K562 (cell line): ENCODE results near the gene BHLHE23. TPM values are rescaled to one million over a fixed set of nuclear protein-coding genes. Genes with fewer than 3 reads are reported as not detected.

Source experiments
- ATAC-seq: fragments of 200-7000 bp; cut with Tn5 transposase; 3 replicates; pipeline ENCODE4 v1.9.1; 2020; ENCODE audit warnings: moderate library complexity
- BruUV-seq: library from RNA; stranded (reverse); fragments of 400-500 nt; replicated peaks from 2 replicates; lab custom pipeline; 2021; lab: Mats Ljungman, UMichigan
- CTCF ChIA-PET: fragments of 300-600 bp; formaldehyde crosslinking; extraction: SDS; loops from one replicate; lab custom pipeline; 2021; ENCODE audit warnings: low intra/inter-chr PET ratio; lab: Yijun Ruan, JAX
- POLR2A ChIA-PET: fragments of 300-600, 350-650 bp; sonication (Branson Sonifier 250); formaldehyde crosslinking; extraction: SDS; loops from one replicate; lab custom pipeline; 2021; ENCODE audit warnings: antibody characterized with exemption, inconsistent platforms; lab: Yijun Ruan, JAX
- DNase-seq, 4 experiments: peaks; one replicate each; pipeline versions ENCODE4 v3.0.0 to v3.0.0-alpha.2; 2011 to 2018; ENCODE audit warnings: low spot score in 3 of 4, mixed read lengths in 3 of 4; ENCODE audit errors: extremely low read depth in 1 of 4
- FAIRE-seq: peaks from 2 replicates; lab custom pipeline; 2011; peaks lifted over from hg19 to GRCh38; lab: Jason Lieb, UNC
- H2AFZ ChIP-seq: 2 replicates; pipeline ENCODE4 v1.6.0; 2011; ENCODE audit warnings: low read depth, low read length, control low read depth, inconsistent platforms
- H3K27ac ChIP-seq: fragments of 200-600 bp; 3 replicates; pipeline ENCODE4 v1.8.0; 2011; ENCODE audit warnings: low read depth, mild to moderate bottlenecking, control low read depth, inconsistent platforms, low read length, moderate library complexity, mixed read lengths; ENCODE audit errors: extremely low read depth
- H3K27me3 ChIP-seq, 2 experiments: fragments of 300-600 bp in 1 of 2; 2 replicates in 1 of 2; 3 replicates in 1 of 2; pipeline versions ENCODE4 v1.6.0 to v1.8.0; 2011; ENCODE audit warnings: inconsistent platforms in 2 of 2, low read length in 2 of 2, mild to moderate bottlenecking in 1 of 2, mixed read lengths in 1 of 2, moderate library complexity in 1 of 2; ENCODE audit not compliant: control insufficient read depth in 2 of 2, insufficient read depth in 2 of 2
- H3K36me3 ChIP-seq: fragments of 300-600 bp; 3 replicates; pipeline ENCODE4 v1.8.0; 2011; ENCODE audit warnings: mild to moderate bottlenecking, low read length, inconsistent platforms; ENCODE audit not compliant: control insufficient read depth, insufficient read depth
- H3K4me1 ChIP-seq, 2 experiments: fragments of 200-600 bp in 1 of 2; replicated peaks in 1 of 2; 2 replicates in 1 of 2; 3 replicates in 1 of 2; pipeline versions ENCODE4 v1.5.1 to v1.8.0; 2011; ENCODE audit warnings: inconsistent platforms in 2 of 2, low read length in 2 of 2, mild to moderate bottlenecking in 1 of 2, mixed read lengths in 1 of 2, moderate library complexity in 1 of 2; ENCODE audit not compliant: control insufficient read depth in 2 of 2, insufficient read depth in 2 of 2
- H3K4me2 ChIP-seq: 2 replicates; pipeline ENCODE4 v1.6.1; 2011; ENCODE audit warnings: low read length, control low read depth, inconsistent platforms, mixed read lengths; ENCODE audit not compliant: insufficient read depth
- H3K4me3 ChIP-seq: fragments of 200-600 bp; sonication (generic), shearing (Covaris generic); 2 replicates; pipeline ENCODE4 v1.5.1; 2016; ENCODE audit warnings: control low read depth, inconsistent platforms
- H3K79me2 ChIP-seq: fragments of 200-600 bp; 3 replicates; pipeline ENCODE4 v1.8.0; 2011; ENCODE audit warnings: low read length, inconsistent platforms; ENCODE audit not compliant: control insufficient read depth, insufficient read depth
- H3K9ac ChIP-seq, 2 experiments: 2 replicates each; pipeline versions ENCODE4 v1.6.0 to v1.6.1; 2011; ENCODE audit warnings: low read depth in 2 of 2, low read length in 2 of 2, control low read depth in 1 of 2, inconsistent platforms in 1 of 2, mild to moderate bottlenecking in 1 of 2, mixed read lengths in 1 of 2; ENCODE audit not compliant: insufficient read depth in 1 of 2
- H3K9me1 ChIP-seq: one replicate; pipeline ENCODE4 v1.6.0; 2011; ENCODE audit warnings: inconsistent platforms, mild to moderate bottlenecking, low read length, moderate library complexity; ENCODE audit not compliant: control insufficient read depth, insufficient read depth
- H3K9me3 ChIP-seq: replicated peaks from 2 replicates; pipeline ENCODE4 v1.5.1; 2011; ENCODE audit warnings: low read depth, low read length, inconsistent platforms; ENCODE audit not compliant: control insufficient read depth, insufficient read depth
- H4K20me1 ChIP-seq: replicated peaks from 2 replicates; pipeline ENCODE4 v1.6.1; 2011; ENCODE audit warnings: low read length, inconsistent platforms, mixed read lengths; ENCODE audit not compliant: control insufficient read depth, insufficient read depth
- FOXP1 ChIP-seq: sonication (generic); formaldehyde crosslinking; IDR thresholded peaks from 2 replicates; pipeline ENCODE4 v1.8.0; 2022; ENCODE audit warnings: mild to moderate bottlenecking, missing genetic modification reagents
- HDAC3 ChIP-seq: fragments of 450-650 bp; IDR thresholded peaks from 2 replicates; pipeline ENCODE4 v1.6.1; 2018; ENCODE audit warnings: borderline replicate concordance, mild to moderate bottlenecking, moderate library complexity; ENCODE audit not compliant: partially characterized antibody
- HOMEZ ChIP-seq: fragments of 250-450 bp; sonication (Bioruptor Pico); IDR thresholded peaks from 2 replicates; pipeline ENCODE4 v1.4.0; 2020; ENCODE audit warnings: mild to moderate bottlenecking, moderate library complexity
- IFI16 ChIP-seq: fragments of 250-450 bp; sonication (Bioruptor Pico); IDR thresholded peaks from 2 replicates; pipeline ENCODE4 v2.1.2; 2022; ENCODE audit warnings: mild to moderate bottlenecking, inconsistent platforms
- IRF2 ChIP-seq: sonication (generic); formaldehyde crosslinking; IDR thresholded peaks from 2 replicates; pipeline ENCODE4 v1.8.1; 2022; ENCODE audit warnings: mild to moderate bottlenecking, missing genetic modification reagents
- MXI1 ChIP-seq: IDR thresholded peaks from 2 replicates; pipeline ENCODE4 v1.6.1; 2011; ENCODE audit warnings: low read depth, mild to moderate bottlenecking, improper control_type of control experiment, low read length
- PCBP2 ChIP-seq: fragments of 200-400 bp; formaldehyde crosslinking; IDR thresholded peaks from 2 replicates; pipeline ENCODE4 v1.6.1; 2018; ENCODE audit warnings: low read length, low read depth, mild to moderate bottlenecking, moderate library complexity; ENCODE audit not compliant: poor library complexity, severe bottlenecking
- POLR2B ChIP-seq: fragments of 450-650 bp; IDR thresholded peaks from 2 replicates; pipeline ENCODE4 v1.6.1; 2018; ENCODE audit warnings: low read depth; ENCODE audit not compliant: partially characterized antibody
- TEAD2 ChIP-seq: fragments of 450-650 bp; IDR thresholded peaks from 2 replicates; pipeline ENCODE4 v1.6.1; 2016; ENCODE audit warnings: missing genetic modification characterization, control low read depth, missing compliant biosample characterization
- THRAP3 ChIP-seq: fragments of 450-650 bp; IDR thresholded peaks from 2 replicates; pipeline ENCODE4 v1.6.1; 2016; ENCODE audit warnings: mild to moderate bottlenecking, inconsistent platforms, borderline replicate concordance
- ZNF274 ChIP-seq: IDR thresholded peaks from 2 replicates; pipeline ENCODE4 v1.6.1; 2011; ENCODE audit warnings: low read depth, mild to moderate bottlenecking, low read length, moderate library complexity, borderline replicate concordance
- ZNF780A ChIP-seq: fragments of 250-450 bp; sonication (Bioruptor Pico); IDR thresholded peaks from 2 replicates; pipeline ENCODE4 v1.5.0; 2021; ENCODE audit warnings: mild to moderate bottlenecking
- WGBS: fragments of 100-300 bp; shearing (Covaris generic); methylation state at CpG from one replicate; pipeline ENCODE4 v1.1.6; 2016; ENCODE audit warnings: low coverage, mixed read lengths; ENCODE audit not compliant: insufficient coverage; ENCODE audit errors: missing lambda C conversion rate; 5-methylcytosine and 5-hydroxymethylcytosine counted together
- in situ Hi-C: fragments of 300-500 bp; cut with MboI; formaldehyde crosslinking; loops from 4 replicates; pipeline ENCODE4 v1.15.0; 2018; ENCODE audit warnings: inconsistent platforms, mixed read lengths
- intact Hi-C: fragments of 100-400 bp; cut with micrococcal nuclease; formaldehyde crosslinking; loops from 2 replicates; pipeline ENCODE4 v1.14.2; 2022
- polyA plus RNA-seq, 8 experiments: library from polyadenylated mRNA; depleted of rRNA in 4 of 8; stranded (reverse) in 5 of 8; unstranded in 3 of 8; fragments of >200 nt; fragmentation: Nextera tagmentation in 2 of 8; fragmentation: Illumina TruSeq in 1 of 8; extraction: Ambion mirVana in 2 of 8; extraction: Trizol in 1 of 8; gene quantifications; 2 replicates each; pipeline versions ENCODE4 v1.2.1 to v1.2.3, GENCODE V29; 2011 to 2014; ENCODE audit warnings: inconsistent platforms in 1 of 8, missing spikeins in 1 of 8
- total RNA-seq, 7 experiments: library from RNA; depleted of rRNA in 6 of 7; stranded (reverse); fragments of >200 nt in 6 of 7; fragmentation: Illumina TruSeq in 2 of 7; extraction: Trizol in 2 of 7; gene quantifications; 2 replicates each; pipeline versions ENCODE4 v1.2.1 to v1.2.3, GENCODE V29; 2011 to 2021; ENCODE audit warnings: low replicate concordance in 1 of 7

BHLHE23 gene
- total and polyA plus RNA-seq, 9 of the 15 experiments (the other 6 are each of a cell fraction or from before 2014, with no cell fraction given): not detected

GRCh38 chr20:63004607-63005364, 2.0 kb downstream of the BHLHE23 start:
- ChIA-PET CTCF (no interaction called here), POLR2A (interaction anchor here (0.7 to 1.1 kb wide), 2 partner anchors 23 to 34 kb away, joined by 3 to 5 read pairs; no protein-coding TSS in a partner anchor)
- no peak overlapping the region for H3K4me3 ChIP-seq
- TF ChIP-seq FOXP1 (no peak), TEAD2 (no peak), ZNF780A (CRISPR knock-in tag) (no peak), IFI16 (no peak)
- H3K4me1 ChIP-seq: peaks cover 0 to 30% of the 10 kb centered on the region in 2 experiments; a peak in 2 of 5 replicates
- no peak overlapping the region for H3K27ac ChIP-seq
- no peaks in the 10 kb centered on the region for H3K9me1 ChIP-seq
- H3K9ac ChIP-seq: no peak overlapping the region
- H2AFZ ChIP-seq: no peak overlapping the region
- in situ Hi-C loops: no loop called here
- ATAC-seq (no peak), FAIRE-seq (no peak), DNase-seq (no peak)
- intact Hi-C loops: loop anchor here (5.0 kb wide), 1 partner anchor 102 kb away; no protein-coding TSS in a partner anchor
- peaks cover 4% of the 10 kb centered on the region for H4K20me1 ChIP-seq
- no peak overlapping the region for H3K4me2 ChIP-seq
- H3K36me3 ChIP-seq: no peaks in the 10 kb centered on the region
- no peaks in the 10 kb centered on the region for H3K79me2 ChIP-seq
- H3K27me3 ChIP-seq: peaks cover 31 to 65% of the 10 kb centered on the region in 2 experiments
- 23% methylated on average over 21 of the region's 53 CpGs for WGBS
- no peaks in the 10 kb centered on the region for H3K9me3 ChIP-seq
- no TSS peak for BruUV-seq

GRCh38 chr20:63003546-63003945, 3.2 kb downstream of the BHLHE23 start:
- H3K79me2 ChIP-seq: no peaks in the 10 kb centered on the region
- H3K9me3 ChIP-seq: no peaks in the 10 kb centered on the region
- no peaks in the 10 kb centered on the region for H3K9me1 ChIP-seq
- FAIRE-seq: no peak
- H3K4me2 ChIP-seq: no peak overlapping the region
- POLR2A ChIA-PET: interaction anchor here (0.7 kb wide), 1 partner anchor 780 kb away, joined by 3 read pairs; no protein-coding TSS in a partner anchor
- 3% methylated on average over 13 of the region's 13 CpGs for WGBS
- in situ Hi-C loops: no loop called here
- no TSS peak for BruUV-seq
- no peak overlapping the region for H2AFZ ChIP-seq
- no peak for ATAC-seq
- H3K27ac ChIP-seq: no peak overlapping the region
- H3K4me3 ChIP-seq: no peak overlapping the region
- DNase-seq: no peak
- peaks cover 0 to 18% of the 10 kb centered on the region in 2 experiments; a peak in 2 of 5 replicates for H3K4me1 ChIP-seq
- H4K20me1 ChIP-seq: peaks cover 16% of the 10 kb centered on the region
- intact Hi-C loops: no loop called here
- H3K9ac ChIP-seq: no peak overlapping the region; a peak in 1 of 4 replicates
- H3K27me3 ChIP-seq: peaks cover 37 to 68% of the 10 kb centered on the region in 2 experiments
- CTCF ChIA-PET: no interaction called here
- H3K36me3 ChIP-seq: no peaks in the 10 kb centered on the region
- TF ChIP-seq HOMEZ (CRISPR knock-in tag): no peak
- TF ChIP-seq IRF2 (CRISPR knock-in tag): no peak
- TF ChIP-seq HDAC3: no peak
- TF ChIP-seq MXI1: no peak
- no peak for TF ChIP-seq PCBP2
- no peak for TF ChIP-seq ZNF274
- TF ChIP-seq POLR2B: no peak
- TF ChIP-seq THRAP3: no peak
